A549 (cell line): ENCODE data around the gene NSMF.

Experiments used
- POLR2A ChIP-seq: IDR thresholded peaks from 2 replicates; pipeline ENCODE4 v1.6.1; 2012; ENCODE audit warnings: mild to moderate bottlenecking, low read length
- REST ChIP-seq: fragments of 200-600 bp; sonication (generic); IDR thresholded peaks from 2 replicates; pipeline ENCODE4 v1.6.1; 2016; ENCODE audit warnings: antibody characterized with exemption, mild to moderate bottlenecking, moderate library complexity
- SMC3 ChIP-seq: fragments of >200 bp; sonication (Bioruptor Twin); formaldehyde crosslinking; IDR thresholded peaks from 3 replicates; pipeline ENCODE4 v1.6.1; 2018; ENCODE audit warnings: inconsistent platforms
- TF ChIP-seq, protein P1 (sequence below): fragments of >200 bp; sonication (Bioruptor Twin); formaldehyde crosslinking; IDR thresholded peaks from 3 replicates; pipeline ENCODE4 v1.5.1; 2016

DNA sequence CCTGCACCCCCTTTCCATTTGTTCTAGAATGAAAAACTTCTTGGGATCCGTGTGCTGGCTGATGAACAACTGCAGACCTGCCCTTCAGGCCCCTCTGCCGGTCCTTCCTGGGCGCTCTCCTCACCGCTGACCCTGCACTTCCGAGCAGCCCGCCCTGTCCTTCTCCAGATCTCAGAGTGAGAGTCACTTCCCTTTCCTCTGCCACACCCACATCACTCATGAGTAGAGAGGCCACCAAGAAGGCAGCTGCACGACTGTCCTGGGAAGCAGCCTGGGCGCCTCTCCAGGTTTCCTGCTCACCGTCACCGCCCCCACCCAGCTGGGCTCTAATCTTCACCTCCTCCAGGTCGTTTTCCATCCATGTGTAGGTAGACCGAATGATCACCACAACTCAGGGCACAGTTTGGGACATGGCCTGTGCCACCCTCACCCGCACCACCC is 35.0 kb upstream of the NSMF start:
- TF ChIP-seq SMC3 (no peak), REST (no peak), POLR2A (no peak)
- TF ChIP-seq, protein P1, sequence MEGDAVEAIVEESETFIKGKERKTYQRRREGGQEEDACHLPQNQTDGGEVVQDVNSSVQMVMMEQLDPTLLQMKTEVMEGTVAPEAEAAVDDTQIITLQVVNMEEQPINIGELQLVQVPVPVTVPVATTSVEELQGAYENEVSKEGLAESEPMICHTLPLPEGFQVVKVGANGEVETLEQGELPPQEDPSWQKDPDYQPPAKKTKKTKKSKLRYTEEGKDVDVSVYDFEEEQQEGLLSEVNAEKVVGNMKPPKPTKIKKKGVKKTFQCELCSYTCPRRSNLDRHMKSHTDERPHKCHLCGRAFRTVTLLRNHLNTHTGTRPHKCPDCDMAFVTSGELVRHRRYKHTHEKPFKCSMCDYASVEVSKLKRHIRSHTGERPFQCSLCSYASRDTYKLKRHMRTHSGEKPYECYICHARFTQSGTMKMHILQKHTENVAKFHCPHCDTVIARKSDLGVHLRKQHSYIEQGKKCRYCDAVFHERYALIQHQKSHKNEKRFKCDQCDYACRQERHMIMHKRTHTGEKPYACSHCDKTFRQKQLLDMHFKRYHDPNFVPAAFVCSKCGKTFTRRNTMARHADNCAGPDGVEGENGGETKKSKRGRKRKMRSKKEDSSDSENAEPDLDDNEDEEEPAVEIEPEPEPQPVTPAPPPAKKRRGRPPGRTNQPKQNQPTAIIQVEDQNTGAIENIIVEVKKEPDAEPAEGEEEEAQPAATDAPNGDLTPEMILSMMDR = no peak
